Measurements from ENCODE around the gene SUN3.

The SUN3 gene

DNA sequence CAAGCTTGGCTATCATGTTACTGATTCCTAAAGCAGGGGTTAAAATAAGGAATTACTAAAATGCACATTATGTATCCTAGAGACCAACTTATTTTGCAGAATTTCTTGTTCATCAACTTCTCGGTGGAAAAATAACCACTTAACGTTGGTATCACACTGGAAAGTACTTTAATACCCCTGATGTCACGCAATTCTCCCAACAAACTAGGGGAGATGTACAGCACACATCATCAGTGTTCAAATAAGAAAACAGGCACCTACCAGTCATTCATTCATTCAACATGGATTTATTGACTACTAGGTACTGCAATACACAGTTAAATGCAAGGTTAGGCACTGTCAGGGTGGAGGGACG is 50.1 kb downstream of the SUN3 start:
- peak overlapping the region; percentile 79 for H3K4me3 ChIP-seq (ENCODE audit: low read length)
- no peak for TF ChIP-seq ZNF274 (IDR thresholded peaks at IDR 0.05; ENCODE audit: low read depth, low read length)

DNA sequence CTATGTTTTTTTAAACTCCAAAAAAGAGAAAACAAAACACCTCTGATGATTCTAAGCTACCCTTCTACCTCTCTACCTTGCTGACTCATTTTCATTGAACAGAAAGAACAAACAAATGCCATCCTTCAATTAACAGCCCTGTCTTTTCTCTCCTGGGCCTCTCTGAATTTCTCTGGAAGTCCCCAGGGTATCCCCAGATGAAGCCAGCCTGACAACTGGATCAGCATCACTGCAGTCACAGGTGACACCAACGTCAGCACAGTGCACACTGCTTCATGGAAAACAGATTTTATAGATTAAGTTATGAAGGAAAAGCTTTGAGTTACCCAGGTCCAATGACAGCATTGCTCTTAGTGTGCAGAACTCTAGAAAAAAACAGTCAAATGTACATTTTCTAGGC is 55.2 kb downstream of the SUN3 start:
- H3K4me3 ChIP-seq (ENCODE audit: low read length) = no peak overlapping the region
- no peak for TF ChIP-seq ZNF274 (IDR thresholded peaks at IDR 0.05; ENCODE audit: low read depth, low read length)

DNA sequence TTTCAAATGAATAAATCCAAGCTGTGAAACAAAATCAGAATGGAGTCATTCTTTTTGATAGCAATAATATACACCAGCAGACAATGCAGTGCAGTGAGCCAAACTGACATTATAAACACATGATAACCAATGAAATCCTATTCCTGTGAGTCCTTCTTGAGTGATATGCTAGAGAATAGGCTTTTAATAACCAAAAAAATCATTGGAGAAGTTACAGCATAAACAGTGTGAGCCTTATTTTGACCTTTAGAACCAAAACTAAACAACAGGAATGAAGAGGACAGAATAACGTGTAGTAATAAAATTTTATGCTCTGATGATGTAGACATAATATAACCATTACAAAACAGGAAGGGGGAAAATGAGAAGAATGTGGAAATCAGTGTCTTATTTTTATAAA is 58.1 kb downstream of the SUN3 start:
- TF ChIP-seq ZNF274 (IDR thresholded peaks at IDR 0.05; ENCODE audit: low read depth, low read length) = no peak
- H3K4me3 ChIP-seq (ENCODE audit: low read length) = no peak overlapping the region

DNA sequence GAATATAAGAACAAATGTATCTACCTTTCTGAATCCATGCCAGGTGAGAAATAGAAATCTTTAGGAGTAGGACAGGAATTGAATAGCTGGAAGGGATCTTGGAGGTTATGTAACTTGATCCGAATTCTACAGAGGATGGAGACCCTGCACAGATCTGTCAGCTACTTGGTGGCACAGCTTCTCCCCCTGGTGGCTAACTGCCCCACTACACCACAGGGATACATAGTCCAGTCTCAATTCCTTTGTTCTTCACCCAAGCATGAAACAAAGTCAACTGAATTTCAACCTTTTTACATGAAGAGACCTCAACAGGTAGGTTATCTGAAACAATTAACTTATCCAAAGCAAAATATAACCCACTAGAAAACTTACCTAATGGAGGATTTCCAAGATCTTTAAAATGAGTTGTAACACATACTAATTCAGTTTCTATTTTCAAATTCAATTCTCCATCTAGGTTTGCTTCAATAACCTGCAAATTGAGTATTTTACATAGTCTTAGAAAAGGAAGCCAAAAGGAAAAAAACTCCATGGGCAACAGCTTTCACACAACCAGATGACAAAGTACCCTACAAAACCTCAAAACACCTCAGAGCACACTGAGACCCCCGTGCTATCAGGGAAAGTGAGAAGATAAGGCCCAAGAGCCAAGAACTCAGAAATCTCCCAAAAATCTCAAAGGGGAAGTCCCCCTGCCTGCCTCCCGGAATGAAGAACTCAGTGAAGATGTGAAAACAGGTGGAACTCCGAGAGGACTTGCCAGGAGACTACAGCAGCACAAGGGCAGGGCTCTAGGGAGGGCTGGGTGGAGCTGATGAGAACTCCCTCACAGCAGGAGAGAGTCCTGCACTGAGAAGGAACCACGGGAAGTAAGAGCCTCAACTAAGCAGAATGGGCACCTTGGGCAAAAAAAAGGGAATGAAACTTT is 59.8 kb downstream of the SUN3 start:
- H3K4me3 ChIP-seq (ENCODE audit: low read length) = no peak overlapping the region
- TF ChIP-seq ZNF274 (IDR thresholded peaks at IDR 0.05; ENCODE audit: low read depth, low read length) = no peak

GRCh38 chr7:47967708-47968107 is 61.2 kb downstream of the SUN3 start:
- TF ChIP-seq ZNF274 (IDR thresholded peaks at IDR 0.05; ENCODE audit: low read depth, low read length) = no peak

GRCh38 chr7:47967123-47967522 is 61.8 kb downstream of the SUN3 start:
- H3K4me3 ChIP-seq (ENCODE audit: low read length) = no peak overlapping the region
- TF ChIP-seq ZNF274 (IDR thresholded peaks at IDR 0.05; ENCODE audit: low read depth, low read length) = no peak

More at GRCh38 chr7:47967708-47968107, 61.2 kb downstream of the SUN3 start:
- H3K4me3 ChIP-seq (ENCODE audit: low read length) = no peak overlapping the region

- no peak for TF ChIP-seq ZNF274 (IDR thresholded peaks at IDR 0.05; ENCODE audit: low read depth, low read length)
- H3K4me3 ChIP-seq (ENCODE audit: low read length) = no peak overlapping the region
These were observed 63.5 kb downstream of the SUN3 start for GRCh38 chr7:47965456-47965855.

- TF ChIP-seq ZNF274 (IDR thresholded peaks at IDR 0.05; ENCODE audit: low read depth, low read length) = no peak
- H3K4me3 ChIP-seq (ENCODE audit: low read length) = no peak overlapping the region
These were observed 66.6 kb downstream of the SUN3 start for GRCh38 chr7:47962262-47962661.

DNA sequence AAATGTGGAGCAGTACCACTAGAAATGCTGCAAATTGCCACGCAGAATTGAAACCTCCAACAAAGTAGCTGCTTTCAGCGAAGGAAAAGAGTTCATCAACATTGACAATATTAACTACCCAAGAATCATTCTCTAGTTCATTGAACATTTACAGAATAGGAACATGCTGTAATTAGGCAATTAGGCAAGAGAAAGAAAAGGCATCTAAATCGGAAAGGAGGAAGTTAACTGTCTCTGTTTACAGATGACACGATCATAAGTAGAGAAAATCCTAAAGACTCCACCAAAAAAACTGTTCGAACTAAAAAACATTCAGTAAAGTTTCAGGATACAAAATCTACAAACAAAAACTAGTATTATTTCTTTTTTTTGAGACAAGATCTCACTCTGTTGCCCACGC is 71.8 kb downstream of the SUN3 start:
- no peak for TF ChIP-seq ZNF274 (IDR thresholded peaks at IDR 0.05; ENCODE audit: low read depth, low read length)
- H3K4me3 ChIP-seq (ENCODE audit: low read length) = no peak overlapping the region

GRCh38 chr7:47956220-47956619 is 72.7 kb downstream of the SUN3 start:
- H3K4me3 ChIP-seq (ENCODE audit: low read length) = no peak overlapping the region
- no peak for TF ChIP-seq ZNF274 (IDR thresholded peaks at IDR 0.05; ENCODE audit: low read depth, low read length)

DNA sequence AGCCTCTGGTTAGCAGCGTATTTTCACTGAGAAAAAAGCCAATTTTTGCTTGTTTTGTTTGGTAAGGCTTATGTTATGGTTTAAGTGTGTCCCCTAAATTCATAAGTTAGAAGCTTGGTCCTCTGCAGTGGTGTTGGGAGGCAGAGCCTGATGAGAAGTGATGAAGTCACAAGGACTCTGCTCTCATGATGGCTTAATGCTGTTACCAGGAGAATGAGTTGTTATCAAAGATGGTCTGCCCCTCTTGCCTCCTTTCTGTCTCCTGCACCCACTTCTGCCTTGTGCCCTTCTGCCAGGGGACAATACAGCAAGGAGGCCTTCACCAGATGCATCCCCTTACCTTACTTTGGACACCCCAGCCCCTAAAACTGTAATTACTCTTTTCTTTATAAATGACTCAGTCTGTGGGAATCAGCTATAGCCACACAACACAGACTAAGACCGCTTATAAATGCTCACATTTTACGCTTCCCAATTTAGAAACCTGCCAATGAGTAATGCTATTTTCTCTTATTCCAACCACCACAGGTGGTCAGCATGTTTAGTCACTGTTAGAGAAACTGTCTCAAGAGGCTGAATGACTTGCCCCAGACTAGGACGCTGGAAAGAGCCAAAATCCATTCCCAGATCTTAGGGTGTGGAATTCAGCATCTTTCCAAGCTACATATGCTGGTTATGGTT is 74.5 kb downstream of the SUN3 start:
- no peak for TF ChIP-seq ZNF274 (IDR thresholded peaks at IDR 0.05; ENCODE audit: low read depth, low read length)

DNA sequence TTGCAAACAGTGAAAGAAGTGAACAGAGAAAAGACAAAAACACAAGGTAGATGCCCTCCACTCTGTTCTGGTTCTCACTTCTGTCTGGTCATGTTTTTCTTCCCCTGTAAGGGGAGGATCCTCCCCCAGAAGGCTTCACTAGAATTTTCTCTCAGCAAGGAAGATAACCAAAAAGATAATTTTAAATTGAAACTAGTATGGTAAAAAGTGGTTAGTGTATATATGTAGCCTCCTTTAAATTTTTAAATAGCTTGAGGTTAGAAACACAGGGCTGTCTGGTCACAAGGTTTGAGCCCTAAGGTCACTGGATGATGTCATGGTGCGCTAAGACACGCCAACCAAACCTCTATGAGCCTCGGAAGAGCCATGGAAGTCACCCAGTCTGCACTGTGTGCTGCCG is 75.1 kb downstream of the SUN3 start:
- TF ChIP-seq ZNF274 (IDR thresholded peaks at IDR 0.05; ENCODE audit: low read depth, low read length) = no peak
- no peak overlapping the region for H3K4me3 ChIP-seq (ENCODE audit: low read length)

More for the DNA sequence above, 74.5 kb downstream of the SUN3 start:
- H3K4me3 ChIP-seq (ENCODE audit: low read length) = no peak overlapping the region

GRCh38 chr7:47952224-47952623 is 76.7 kb downstream of the SUN3 start:
- no peak overlapping the region for H3K4me3 ChIP-seq (ENCODE audit: low read length)
- no peak for TF ChIP-seq ZNF274 (IDR thresholded peaks at IDR 0.05; ENCODE audit: low read depth, low read length)

DNA sequence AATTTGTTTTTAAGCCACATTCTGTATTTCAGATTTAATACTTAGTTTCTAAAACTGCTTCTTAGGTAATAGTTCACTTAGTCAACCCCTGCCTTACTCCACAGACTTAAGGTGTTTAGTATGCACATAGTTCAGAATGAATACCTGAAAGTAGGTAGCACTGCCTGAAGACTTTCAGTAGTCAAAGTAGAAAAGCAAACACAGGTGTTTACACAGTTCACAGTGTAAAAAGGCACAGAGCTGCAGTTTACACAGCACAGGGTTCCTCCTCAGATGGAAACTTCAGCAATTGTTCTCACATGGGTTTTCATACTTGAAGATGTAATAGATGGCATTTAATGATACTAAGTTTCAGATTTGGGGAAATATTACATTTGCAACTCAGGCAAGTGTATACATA is 77.5 kb downstream of the SUN3 start:
- no peak for TF ChIP-seq ZNF274 (IDR thresholded peaks at IDR 0.05; ENCODE audit: low read depth, low read length)
- no peak overlapping the region for H3K4me3 ChIP-seq (ENCODE audit: low read length)

- no peak for TF ChIP-seq ZNF274 (IDR thresholded peaks at IDR 0.05; ENCODE audit: low read depth, low read length)
- no peak overlapping the region for H3K4me3 ChIP-seq (ENCODE audit: low read length)
These were observed 78.2 kb downstream of the SUN3 start for GRCh38 chr7:47950714-47951113.
